Upper lobe of left lung (tissue), 4 donors: Measurements from ENCODE around the gene TMEM26.

Source experiments
- CTCF ChIP-seq, 6 experiments: fragments of 450-650 bp in 4 of 6; fragments of 200-600 bp in 2 of 6; sonication (generic) in 2 of 6; IDR thresholded peaks; one replicate each; pipeline ENCODE4 v1.5.1; 2016 to 2019; ENCODE audit warnings: antibody characterized with exemption in 6 of 6
- EP300 ChIP-seq, 4 donors: sonication (generic); formaldehyde crosslinking; IDR thresholded peaks; one replicate each; pipeline ENCODE4 v1.5.1; 2017; ENCODE audit warnings: antibody characterized with exemption in 4 of 4, control low read depth in 2 of 4
- POLR2A ChIP-seq, 4 donors: fragments of 450-650 bp; IDR thresholded peaks; one replicate each; pipeline ENCODE4 v1.5.1; 2016 to 2017; ENCODE audit warnings: antibody characterized with exemption in 4 of 4, mild to moderate bottlenecking in 2 of 4
- POLR2AphosphoS5 ChIP-seq, 2 donors: sonication (generic); formaldehyde crosslinking; IDR thresholded peaks; one replicate each; pipeline ENCODE4 v1.5.1; 2017; ENCODE audit warnings: antibody characterized with exemption in 2 of 2

- TF ChIP-seq POLR2A (IDR thresholded peaks at IDR 0.05) (no peak), CTCF (IDR thresholded peaks at IDR 0.05) (no peak), EP300 (IDR thresholded peaks at IDR 0.05) (no peak), POLR2AphosphoS5 (IDR thresholded peaks at IDR 0.05) (no peak)
Measured at GRCh38 chr10:61470740-61471139, 17.6 kb upstream of the TMEM26 start.
